ENCODE measurements around the gene CERCAM.

DNA sequence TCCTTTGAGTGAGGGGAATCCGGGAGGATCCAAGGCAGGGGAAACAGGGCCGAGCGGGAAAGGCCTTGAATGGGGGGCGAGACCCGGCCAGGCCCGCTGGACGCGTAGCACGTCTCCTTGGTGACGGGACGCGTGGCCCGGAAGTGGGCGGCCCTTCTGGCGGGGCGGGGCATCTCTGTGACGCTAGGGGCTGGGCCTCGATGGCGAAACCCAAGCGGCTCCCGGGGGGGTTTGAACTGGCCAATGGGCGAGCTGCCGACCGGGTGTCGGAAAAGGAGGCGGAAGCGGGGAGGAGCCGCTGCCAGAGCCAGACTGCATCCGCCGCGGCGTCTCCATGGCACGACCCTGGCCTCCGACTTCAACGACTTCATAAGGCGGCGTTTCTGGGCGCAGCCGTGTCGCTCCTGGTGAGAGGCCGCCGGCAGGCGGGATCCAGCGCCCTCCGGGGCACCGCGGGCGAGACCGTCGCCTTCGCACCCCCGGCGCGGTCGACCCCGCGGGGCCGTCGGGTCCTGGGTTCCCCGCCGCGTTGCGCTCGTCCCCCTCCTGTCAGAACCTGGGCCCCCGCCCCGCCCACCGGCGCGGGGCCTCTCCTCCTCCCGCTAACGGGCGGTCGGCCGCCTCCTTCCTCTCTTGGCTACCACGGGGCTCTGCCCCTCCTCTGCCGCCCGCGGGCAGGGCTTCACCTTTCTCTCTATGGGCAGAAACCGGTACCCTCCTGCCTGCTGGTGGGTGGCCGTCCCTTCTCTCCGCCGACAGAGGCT, 35.4 kb downstream of the CERCAM start, which contains the start of gene ODF2:
- TF ChIP-seq, protein P1, sequence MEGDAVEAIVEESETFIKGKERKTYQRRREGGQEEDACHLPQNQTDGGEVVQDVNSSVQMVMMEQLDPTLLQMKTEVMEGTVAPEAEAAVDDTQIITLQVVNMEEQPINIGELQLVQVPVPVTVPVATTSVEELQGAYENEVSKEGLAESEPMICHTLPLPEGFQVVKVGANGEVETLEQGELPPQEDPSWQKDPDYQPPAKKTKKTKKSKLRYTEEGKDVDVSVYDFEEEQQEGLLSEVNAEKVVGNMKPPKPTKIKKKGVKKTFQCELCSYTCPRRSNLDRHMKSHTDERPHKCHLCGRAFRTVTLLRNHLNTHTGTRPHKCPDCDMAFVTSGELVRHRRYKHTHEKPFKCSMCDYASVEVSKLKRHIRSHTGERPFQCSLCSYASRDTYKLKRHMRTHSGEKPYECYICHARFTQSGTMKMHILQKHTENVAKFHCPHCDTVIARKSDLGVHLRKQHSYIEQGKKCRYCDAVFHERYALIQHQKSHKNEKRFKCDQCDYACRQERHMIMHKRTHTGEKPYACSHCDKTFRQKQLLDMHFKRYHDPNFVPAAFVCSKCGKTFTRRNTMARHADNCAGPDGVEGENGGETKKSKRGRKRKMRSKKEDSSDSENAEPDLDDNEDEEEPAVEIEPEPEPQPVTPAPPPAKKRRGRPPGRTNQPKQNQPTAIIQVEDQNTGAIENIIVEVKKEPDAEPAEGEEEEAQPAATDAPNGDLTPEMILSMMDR (conservative IDR thresholded peaks at IDR 0.05; ENCODE audit: low read depth in 2 of 2) = no peak
- no peak for TF ChIP-seq ZNF114 (CRISPR knock-in tag; IDR thresholded peaks at IDR 0.05)
- TF ChIP-seq POLR2AphosphoS5 (IDR thresholded peaks at IDR 0.05; ENCODE audit: low read depth) = peak; percentile 67; the same call in 1 of the 2 replicates
- TF ChIP-seq, protein P2, sequence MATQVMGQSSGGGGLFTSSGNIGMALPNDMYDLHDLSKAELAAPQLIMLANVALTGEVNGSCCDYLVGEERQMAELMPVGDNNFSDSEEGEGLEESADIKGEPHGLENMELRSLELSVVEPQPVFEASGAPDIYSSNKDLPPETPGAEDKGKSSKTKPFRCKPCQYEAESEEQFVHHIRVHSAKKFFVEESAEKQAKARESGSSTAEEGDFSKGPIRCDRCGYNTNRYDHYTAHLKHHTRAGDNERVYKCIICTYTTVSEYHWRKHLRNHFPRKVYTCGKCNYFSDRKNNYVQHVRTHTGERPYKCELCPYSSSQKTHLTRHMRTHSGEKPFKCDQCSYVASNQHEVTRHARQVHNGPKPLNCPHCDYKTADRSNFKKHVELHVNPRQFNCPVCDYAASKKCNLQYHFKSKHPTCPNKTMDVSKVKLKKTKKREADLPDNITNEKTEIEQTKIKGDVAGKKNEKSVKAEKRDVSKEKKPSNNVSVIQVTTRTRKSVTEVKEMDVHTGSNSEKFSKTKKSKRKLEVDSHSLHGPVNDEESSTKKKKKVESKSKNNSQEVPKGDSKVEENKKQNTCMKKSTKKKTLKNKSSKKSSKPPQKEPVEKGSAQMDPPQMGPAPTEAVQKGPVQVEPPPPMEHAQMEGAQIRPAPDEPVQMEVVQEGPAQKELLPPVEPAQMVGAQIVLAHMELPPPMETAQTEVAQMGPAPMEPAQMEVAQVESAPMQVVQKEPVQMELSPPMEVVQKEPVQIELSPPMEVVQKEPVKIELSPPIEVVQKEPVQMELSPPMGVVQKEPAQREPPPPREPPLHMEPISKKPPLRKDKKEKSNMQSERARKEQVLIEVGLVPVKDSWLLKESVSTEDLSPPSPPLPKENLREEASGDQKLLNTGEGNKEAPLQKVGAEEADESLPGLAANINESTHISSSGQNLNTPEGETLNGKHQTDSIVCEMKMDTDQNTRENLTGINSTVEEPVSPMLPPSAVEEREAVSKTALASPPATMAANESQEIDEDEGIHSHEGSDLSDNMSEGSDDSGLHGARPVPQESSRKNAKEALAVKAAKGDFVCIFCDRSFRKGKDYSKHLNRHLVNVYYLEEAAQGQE (IDR thresholded peaks at IDR 0.05; ENCODE audit: unreplicated experiment) = no peak
- peak; percentile 88 for TF ChIP-seq CREB1 (CRISPR knock-in tag; IDR thresholded peaks at IDR 0.05; ENCODE audit: low read depth)
